Measurements from ENCODE around the gene STXBP1.

Gene STXBP1

DNA sequence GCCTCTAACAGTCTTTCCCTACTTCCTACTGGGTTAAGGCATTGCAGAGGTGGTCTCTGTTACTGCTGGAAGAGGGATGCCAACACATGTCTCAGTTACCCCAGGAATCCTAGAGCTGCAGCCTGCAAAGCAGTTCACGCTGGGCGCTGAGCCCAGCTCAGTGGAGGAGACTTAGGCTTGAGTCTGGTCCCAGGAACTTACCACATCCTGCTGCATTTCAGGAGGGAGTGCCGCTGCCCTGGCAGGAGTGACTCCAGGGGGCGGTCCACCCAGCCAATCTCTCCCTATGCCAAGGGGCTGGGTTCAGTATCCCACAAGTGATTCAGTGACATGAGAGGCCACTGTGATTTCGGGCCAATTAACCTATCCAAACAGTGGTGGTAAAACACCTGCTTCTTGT, 111.4 kb downstream of the STXBP1 start:
- no peaks in the 10 kb centered on the region for H3K36me3 ChIP-seq (ENCODE audit: insufficient read depth, low read length)
- peaks cover 0 to 4% of the 10 kb centered on the region in 2 donors for H3K27me3 ChIP-seq (ENCODE audit: control insufficient read depth in 1 of 2, insufficient read depth in 2 of 2, low read length in 2 of 2)
- no peaks in the 10 kb centered on the region for H3K9me3 ChIP-seq (ENCODE audit: low read length)
- H3K4me3 ChIP-seq (ENCODE audit: low read depth in 1 of 2, low read length in 2 of 2): no peak overlapping the region
- H3K27ac ChIP-seq (ENCODE audit: low read depth, low read length): no peak overlapping the region
- H3K9ac ChIP-seq (ENCODE audit: low read length): no peak overlapping the region
- no peaks in the 10 kb centered on the region for H3K4me1 ChIP-seq (ENCODE audit: insufficient read depth, low read length)

DNA sequence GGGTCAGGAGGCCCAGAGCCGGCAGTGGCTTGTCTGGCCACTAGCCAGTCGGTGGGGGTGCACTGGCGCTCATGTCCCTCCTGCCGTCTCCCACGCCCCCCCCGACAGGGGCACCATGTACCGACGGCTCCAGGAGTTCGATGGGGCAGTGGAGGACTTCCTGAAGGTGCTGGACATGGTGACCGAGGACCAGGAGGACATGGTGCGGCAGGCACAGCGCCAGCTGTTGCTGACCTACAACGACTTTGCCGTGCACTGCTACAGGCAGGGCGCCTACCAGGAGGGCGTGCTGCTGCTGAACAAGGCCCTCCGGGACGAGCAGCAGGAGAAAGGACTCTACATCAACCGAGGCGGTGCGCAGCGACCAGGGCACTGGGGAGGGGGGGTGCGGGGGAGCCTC, 111.9 kb downstream of the STXBP1 start:
- Histone ChIP-seq H3K27ac (ENCODE audit: low read depth, low read length) (no peak overlapping the region), H3K9ac (ENCODE audit: low read length) (no peak overlapping the region)

DNA sequence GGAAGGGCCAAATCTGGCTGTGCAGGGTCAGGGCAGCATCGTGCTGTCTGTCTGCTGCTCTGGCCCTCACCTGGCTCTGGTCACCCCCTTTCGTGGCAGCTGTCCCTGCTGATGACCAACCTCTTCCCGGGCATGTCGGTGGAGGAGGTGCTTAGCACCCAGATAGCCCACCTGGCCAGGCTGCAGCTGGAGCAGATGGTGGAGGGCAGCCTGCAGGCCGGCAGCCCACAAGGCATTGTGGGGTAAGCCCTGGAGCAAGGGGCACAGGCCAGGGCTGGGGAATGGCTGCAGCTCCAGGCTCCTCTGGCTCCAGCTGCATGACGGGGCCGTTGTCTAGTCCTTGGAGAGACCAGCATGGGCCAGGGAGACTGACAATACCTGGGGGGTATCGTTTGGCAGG, 114.8 kb downstream of the STXBP1 start:
- Histone ChIP-seq H3K4me1 (ENCODE audit: insufficient read depth, low read length) (peaks cover 3% of the 10 kb centered on the region), H3K9me3 (ENCODE audit: low read length) (no peaks in the 10 kb centered on the region), H3K27ac (ENCODE audit: low read depth, low read length) (no peak overlapping the region), H3K36me3 (ENCODE audit: insufficient read depth, low read length) (no peaks in the 10 kb centered on the region), H3K4me3 (ENCODE audit: low read depth in 1 of 2, low read length in 2 of 2) (no peak overlapping the region), H3K9ac (ENCODE audit: low read length) (no peak overlapping the region), H3K27me3 (ENCODE audit: control insufficient read depth in 1 of 2, insufficient read depth in 2 of 2, low read length in 2 of 2) (peaks cover 0 to 4% of the 10 kb centered on the region in 2 donors)

More for the DNA sequence above, 111.9 kb downstream of the STXBP1 start:
- no peaks in the 10 kb centered on the region for H3K4me1 ChIP-seq (ENCODE audit: insufficient read depth, low read length)
- no peaks in the 10 kb centered on the region for H3K36me3 ChIP-seq (ENCODE audit: insufficient read depth, low read length)
- peaks cover 0 to 4% of the 10 kb centered on the region in 2 donors for H3K27me3 ChIP-seq (ENCODE audit: control insufficient read depth in 1 of 2, insufficient read depth in 2 of 2, low read length in 2 of 2)
- no peak overlapping the region for H3K4me3 ChIP-seq (ENCODE audit: low read depth in 1 of 2, low read length in 2 of 2)
- H3K9me3 ChIP-seq (ENCODE audit: low read length): no peaks in the 10 kb centered on the region

DNA sequence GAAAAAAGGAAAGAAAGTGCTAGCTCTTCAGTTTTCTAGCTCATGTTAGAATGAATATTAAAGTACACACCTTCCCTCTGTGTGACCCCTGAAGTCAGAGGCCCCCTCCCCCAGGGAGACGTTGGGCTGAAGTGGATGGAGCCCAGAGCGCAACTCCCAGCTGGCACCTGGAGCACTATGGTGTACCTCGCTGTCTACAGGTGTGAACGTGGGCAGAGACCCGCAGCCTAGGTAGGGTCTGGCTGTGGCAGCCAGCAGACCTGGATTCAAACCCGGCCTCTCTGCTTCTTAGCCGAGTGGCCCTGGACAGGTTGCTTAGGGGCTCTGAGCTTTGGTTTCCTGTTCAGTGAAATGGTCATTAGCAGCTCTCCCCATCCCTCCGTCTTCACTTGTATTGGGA, 116.7 kb downstream of the STXBP1 start:
- Histone ChIP-seq H3K4me1 (ENCODE audit: insufficient read depth, low read length) (peaks cover 7% of the 10 kb centered on the region), H3K4me3 (ENCODE audit: low read depth in 1 of 2, low read length in 2 of 2) (no peak overlapping the region), H3K9ac (ENCODE audit: low read length) (no peak overlapping the region), H3K27me3 (ENCODE audit: control insufficient read depth in 1 of 2, insufficient read depth in 2 of 2, low read length in 2 of 2) (peaks cover 0 to 4% of the 10 kb centered on the region in 2 donors), H3K27ac (ENCODE audit: low read depth, low read length) (no peak overlapping the region), H3K9me3 (ENCODE audit: low read length) (no peaks in the 10 kb centered on the region), H3K36me3 (ENCODE audit: insufficient read depth, low read length) (no peaks in the 10 kb centered on the region)

DNA sequence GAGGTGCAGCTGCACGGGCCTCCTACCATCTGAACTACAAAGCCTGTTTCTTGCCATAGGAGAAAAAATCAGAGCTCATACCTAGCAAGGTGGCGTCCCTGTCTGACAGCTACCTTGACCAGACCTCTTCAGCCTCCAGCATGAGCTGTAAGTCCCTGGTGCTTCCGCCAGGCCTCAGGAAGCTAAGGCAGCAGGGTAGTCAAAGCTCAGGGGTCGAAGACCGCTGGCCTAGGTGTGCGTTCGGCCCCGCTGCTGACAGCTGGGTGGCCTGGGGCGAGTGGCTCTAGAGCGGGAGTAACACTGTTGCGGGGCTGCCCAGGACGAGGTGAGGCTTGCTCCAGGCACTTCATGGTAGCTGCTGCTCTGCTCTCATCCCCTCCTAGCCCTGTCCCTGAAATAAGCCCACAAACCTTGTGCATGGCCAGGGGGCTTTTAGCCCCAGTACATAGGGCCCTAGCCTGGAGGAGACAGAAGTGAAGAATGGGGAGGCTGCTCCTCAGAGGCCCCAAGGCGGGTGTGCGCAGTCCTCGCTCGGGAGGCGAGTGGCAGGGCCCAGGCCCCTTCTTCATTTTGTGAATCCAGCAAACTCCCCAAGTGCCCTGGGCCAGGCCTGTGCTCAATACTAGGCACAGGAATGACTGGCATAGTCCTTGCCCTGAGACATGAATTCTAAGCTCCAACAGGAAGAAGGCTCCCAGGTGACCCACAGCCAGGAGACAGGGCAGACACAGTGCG, 117.6 kb downstream of the STXBP1 start:
- Histone ChIP-seq H3K9ac (ENCODE audit: low read length) (no peak overlapping the region), H3K36me3 (ENCODE audit: insufficient read depth, low read length) (no peaks in the 10 kb centered on the region), H3K27me3 (ENCODE audit: control insufficient read depth in 1 of 2, insufficient read depth in 2 of 2, low read length in 2 of 2) (no peaks in the 10 kb centered on the region), H3K27ac (ENCODE audit: low read depth, low read length) (no peak overlapping the region), H3K4me3 (ENCODE audit: low read depth in 1 of 2, low read length in 2 of 2) (no peak overlapping the region), H3K9me3 (ENCODE audit: low read length) (no peaks in the 10 kb centered on the region), H3K4me1 (ENCODE audit: insufficient read depth, low read length) (peaks cover 15% of the 10 kb centered on the region)

DNA sequence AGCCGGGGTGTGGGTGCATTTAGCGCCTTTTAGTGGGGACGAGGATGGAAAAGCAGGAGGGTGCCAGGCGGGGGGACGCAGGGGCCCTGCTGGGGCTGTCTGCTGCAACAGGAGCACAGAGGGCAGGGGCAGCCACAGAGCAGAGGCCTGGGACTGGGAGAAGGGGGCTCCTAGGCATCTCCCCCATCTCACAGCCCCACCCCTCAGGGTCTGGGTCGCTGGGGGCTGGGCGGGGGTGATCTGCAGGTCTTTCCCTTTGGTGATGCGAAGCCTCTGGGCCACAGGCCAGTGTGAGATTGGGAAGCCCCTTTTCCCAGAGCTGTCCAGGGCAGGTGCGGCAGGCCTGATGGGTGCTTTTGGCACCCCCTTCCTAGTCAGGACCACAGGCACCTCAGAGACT, 118.2 kb downstream of the STXBP1 start:
- no peak overlapping the region for H3K9ac ChIP-seq (ENCODE audit: low read length)
- no peaks in the 10 kb centered on the region for H3K9me3 ChIP-seq (ENCODE audit: low read length)
- no peaks in the 10 kb centered on the region for H3K36me3 ChIP-seq (ENCODE audit: insufficient read depth, low read length)
- H3K27ac ChIP-seq (ENCODE audit: low read depth, low read length): no peak overlapping the region
- no peaks in the 10 kb centered on the region for H3K27me3 ChIP-seq (ENCODE audit: control insufficient read depth in 1 of 2, insufficient read depth in 2 of 2, low read length in 2 of 2)
- H3K4me3 ChIP-seq (ENCODE audit: low read depth in 1 of 2, low read length in 2 of 2): no peak overlapping the region
- peaks cover 15% of the 10 kb centered on the region for H3K4me1 ChIP-seq (ENCODE audit: insufficient read depth, low read length)

DNA sequence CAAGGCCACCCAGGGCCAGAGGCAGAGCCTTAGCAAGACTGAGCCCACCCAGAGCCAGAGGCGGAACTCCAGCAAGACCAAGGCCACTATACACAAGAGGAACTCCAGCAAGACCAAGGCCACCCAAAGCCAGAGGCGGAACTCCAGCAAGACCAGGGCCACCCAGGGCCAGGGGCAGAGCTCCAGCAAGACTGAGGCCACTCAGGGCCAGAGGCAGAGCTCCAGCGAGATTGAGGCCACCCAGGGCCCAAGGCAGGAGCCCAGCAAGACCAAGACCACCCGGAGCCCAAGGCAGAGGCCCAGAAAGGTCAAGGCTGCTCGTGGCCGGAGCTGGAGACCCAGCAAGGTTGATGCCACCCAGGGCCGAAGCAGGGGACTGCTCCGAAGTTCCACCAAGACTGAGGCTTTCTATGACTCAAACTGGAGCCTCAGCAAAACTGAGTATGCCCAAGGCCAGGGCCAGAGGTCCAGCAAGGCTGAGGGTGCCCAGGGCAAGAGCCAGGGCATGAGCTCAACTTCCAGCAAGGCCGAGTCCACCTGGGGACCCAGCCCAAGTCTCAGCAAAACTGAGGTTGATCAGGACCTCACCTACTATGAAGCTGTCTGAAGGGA, 118.8 kb downstream of the STXBP1 start:
- Histone ChIP-seq H3K36me3 (ENCODE audit: insufficient read depth, low read length) (no peaks in the 10 kb centered on the region), H3K27ac (ENCODE audit: low read depth, low read length) (no peak overlapping the region), H3K9ac (ENCODE audit: low read length) (no peak overlapping the region), H3K4me3 (ENCODE audit: low read depth in 1 of 2, low read length in 2 of 2) (no peak overlapping the region), H3K9me3 (ENCODE audit: low read length) (no peaks in the 10 kb centered on the region), H3K27me3 (ENCODE audit: control insufficient read depth in 1 of 2, insufficient read depth in 2 of 2, low read length in 2 of 2) (no peaks in the 10 kb centered on the region), H3K4me1 (ENCODE audit: insufficient read depth, low read length) (peaks cover 21% of the 10 kb centered on the region)

DNA sequence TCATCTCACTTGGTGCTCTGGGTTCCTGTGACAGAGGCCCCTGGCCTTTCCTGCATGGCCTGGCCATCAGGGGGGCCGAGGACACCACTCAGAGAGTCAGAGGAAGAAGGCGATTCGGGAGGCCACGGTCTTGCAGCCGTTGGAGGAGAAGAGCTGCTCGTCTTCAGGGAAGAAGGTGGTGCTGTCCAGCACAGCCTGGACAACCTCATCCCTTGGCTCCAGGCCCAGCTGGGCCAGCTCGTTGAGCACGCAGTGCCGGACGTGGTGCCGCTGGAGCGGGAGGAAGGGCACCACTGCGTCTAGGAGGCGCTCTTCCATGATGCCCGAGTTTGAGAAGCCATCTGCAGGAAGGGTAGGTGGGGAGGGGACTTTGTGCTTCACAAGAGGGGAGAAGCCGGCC, 119.9 kb downstream of the STXBP1 start:
- H3K27ac ChIP-seq (ENCODE audit: low read depth, low read length): no peak overlapping the region
- H3K4me1 ChIP-seq (ENCODE audit: insufficient read depth, low read length): peaks cover 21% of the 10 kb centered on the region

DNA sequence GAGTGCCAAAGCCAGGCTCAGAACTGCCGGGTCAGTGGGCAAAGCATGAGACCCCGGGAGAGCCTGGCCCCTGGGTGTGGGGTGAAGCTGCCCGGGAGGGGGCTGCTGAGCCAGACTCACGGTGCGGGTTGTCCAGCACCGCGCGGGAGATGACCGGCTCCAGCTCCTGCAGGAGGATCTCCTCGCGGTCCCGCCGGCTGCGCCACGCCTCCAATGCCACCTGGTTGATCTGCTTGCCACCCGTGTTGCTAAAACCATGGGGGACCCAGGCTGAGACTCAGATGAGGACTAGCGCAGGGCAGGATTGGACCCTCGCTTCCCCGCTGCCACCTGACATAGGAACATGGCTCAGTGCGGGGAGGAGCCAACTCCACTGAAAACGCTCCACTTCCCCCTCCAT, 120.4 kb downstream of the STXBP1 start:
- Histone ChIP-seq H3K27ac (ENCODE audit: low read depth, low read length) (no peak overlapping the region), H3K27me3 (ENCODE audit: control insufficient read depth in 1 of 2, insufficient read depth in 2 of 2, low read length in 2 of 2) (no peaks in the 10 kb centered on the region), H3K36me3 (ENCODE audit: insufficient read depth, low read length) (no peaks in the 10 kb centered on the region), H3K4me1 (ENCODE audit: insufficient read depth, low read length) (peaks cover 21% of the 10 kb centered on the region), H3K9me3 (ENCODE audit: low read length) (no peaks in the 10 kb centered on the region), H3K4me3 (ENCODE audit: low read depth in 1 of 2, low read length in 2 of 2) (no peak overlapping the region), H3K9ac (ENCODE audit: low read length) (no peak overlapping the region)

More for the DNA sequence above, 119.9 kb downstream of the STXBP1 start:
- no peak overlapping the region for H3K9ac ChIP-seq (ENCODE audit: low read length)
- no peaks in the 10 kb centered on the region for H3K9me3 ChIP-seq (ENCODE audit: low read length)
- H3K36me3 ChIP-seq (ENCODE audit: insufficient read depth, low read length): no peaks in the 10 kb centered on the region
- no peaks in the 10 kb centered on the region for H3K27me3 ChIP-seq (ENCODE audit: control insufficient read depth in 1 of 2, insufficient read depth in 2 of 2, low read length in 2 of 2)
- H3K4me3 ChIP-seq (ENCODE audit: low read depth in 1 of 2, low read length in 2 of 2): no peak overlapping the region

DNA sequence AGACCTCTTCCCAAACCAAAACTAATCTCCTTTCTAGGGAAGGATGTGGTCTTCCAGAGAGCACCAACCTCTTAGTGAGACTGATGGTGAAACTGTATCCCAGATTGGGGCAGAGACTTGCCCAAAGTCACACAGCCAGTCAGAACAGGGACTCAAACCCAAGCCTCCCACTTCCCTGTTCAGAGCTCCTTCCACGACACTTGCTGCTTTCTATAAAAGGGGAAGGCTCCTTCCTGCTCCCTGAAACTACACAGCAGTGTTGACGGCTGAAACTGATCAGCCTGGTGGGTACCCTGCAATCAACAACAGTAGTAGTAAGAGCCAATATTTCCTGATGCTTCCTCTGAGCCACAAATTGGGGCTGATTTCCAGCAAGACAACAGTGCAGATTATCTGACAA, 121.5 kb downstream of the STXBP1 start:
- Histone ChIP-seq H3K9ac (ENCODE audit: low read length) (no peak overlapping the region), H3K36me3 (ENCODE audit: insufficient read depth, low read length) (no peaks in the 10 kb centered on the region), H3K27me3 (ENCODE audit: control insufficient read depth in 1 of 2, insufficient read depth in 2 of 2, low read length in 2 of 2) (no peaks in the 10 kb centered on the region), H3K9me3 (ENCODE audit: low read length) (no peaks in the 10 kb centered on the region), H3K27ac (ENCODE audit: low read depth, low read length) (no peak overlapping the region), H3K4me3 (ENCODE audit: low read depth in 1 of 2, low read length in 2 of 2) (no peak overlapping the region), H3K4me1 (ENCODE audit: insufficient read depth, low read length) (peaks cover 21% of the 10 kb centered on the region)

DNA sequence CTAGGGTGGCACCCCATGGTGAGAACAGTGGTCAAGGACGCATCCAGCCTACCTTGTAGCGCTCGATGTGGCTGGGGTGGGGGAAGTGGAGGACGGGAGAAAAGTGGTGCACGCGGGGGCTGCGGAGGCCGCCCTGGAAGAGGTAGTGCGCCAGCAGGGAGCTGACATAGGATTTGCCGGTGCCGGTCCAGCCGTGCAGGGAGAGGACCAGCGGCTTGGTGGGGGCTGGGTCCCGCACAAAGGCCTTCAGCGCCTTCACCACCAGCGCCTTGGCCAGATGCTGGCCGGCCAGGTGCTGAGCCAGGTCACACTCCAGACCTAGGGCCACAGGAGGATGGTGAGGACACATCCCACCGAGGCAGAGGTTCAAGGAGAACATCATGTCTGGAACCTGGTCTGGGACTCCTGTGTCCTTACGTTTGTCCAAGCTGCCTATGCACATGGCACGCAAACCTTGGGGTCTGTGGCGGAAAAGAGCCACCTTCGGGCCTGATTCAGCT, 122.2 kb downstream of the STXBP1 start:
- no peaks in the 10 kb centered on the region for H3K36me3 ChIP-seq (ENCODE audit: insufficient read depth, low read length)
- H3K4me3 ChIP-seq (ENCODE audit: low read depth in 1 of 2, low read length in 2 of 2): peak overlapping the region in 1 of 2 donors; percentile 74
- H3K9me3 ChIP-seq (ENCODE audit: low read length): no peaks in the 10 kb centered on the region
- no peaks in the 10 kb centered on the region for H3K27me3 ChIP-seq (ENCODE audit: control insufficient read depth in 1 of 2, insufficient read depth in 2 of 2, low read length in 2 of 2)
- peak overlapping the region; percentile 2 for H3K9ac ChIP-seq (ENCODE audit: low read length)
- peaks cover 21% of the 10 kb centered on the region for H3K4me1 ChIP-seq (ENCODE audit: insufficient read depth, low read length)
- H3K27ac ChIP-seq (ENCODE audit: low read depth, low read length): peak overlapping the region; percentile 78
